Superior temporal gyrus (tissue), 1 donor: ENCODE measurements around the gene EFHC1.

Experiments used
- DNase-seq: peaks from one replicate; pipeline ENCODE4 v3.0.0-alpha.2; 2016; ENCODE audit errors: extremely low spot score

EFHC1 gene

DNA sequence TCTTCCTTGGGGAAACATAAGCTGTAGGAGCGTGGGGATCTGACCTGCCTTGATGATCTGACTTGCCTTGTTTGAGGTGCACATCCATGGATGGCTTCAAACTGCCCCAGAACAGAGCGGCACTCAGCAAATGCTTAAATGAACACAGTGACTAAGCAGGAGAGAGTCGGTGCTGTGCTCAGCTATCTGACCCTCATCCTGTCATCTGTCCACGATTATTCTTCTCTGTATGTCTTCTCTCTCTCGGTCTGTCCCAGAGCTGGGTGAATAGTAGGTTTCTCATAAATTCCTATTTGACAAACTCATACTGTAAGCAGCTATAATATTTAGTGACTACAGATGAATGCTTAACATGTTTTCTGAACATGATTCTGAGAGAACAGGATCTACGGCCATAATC lies 119.5 kb downstream of the EFHC1 start:
- DNase-seq, result no peak

DNA sequence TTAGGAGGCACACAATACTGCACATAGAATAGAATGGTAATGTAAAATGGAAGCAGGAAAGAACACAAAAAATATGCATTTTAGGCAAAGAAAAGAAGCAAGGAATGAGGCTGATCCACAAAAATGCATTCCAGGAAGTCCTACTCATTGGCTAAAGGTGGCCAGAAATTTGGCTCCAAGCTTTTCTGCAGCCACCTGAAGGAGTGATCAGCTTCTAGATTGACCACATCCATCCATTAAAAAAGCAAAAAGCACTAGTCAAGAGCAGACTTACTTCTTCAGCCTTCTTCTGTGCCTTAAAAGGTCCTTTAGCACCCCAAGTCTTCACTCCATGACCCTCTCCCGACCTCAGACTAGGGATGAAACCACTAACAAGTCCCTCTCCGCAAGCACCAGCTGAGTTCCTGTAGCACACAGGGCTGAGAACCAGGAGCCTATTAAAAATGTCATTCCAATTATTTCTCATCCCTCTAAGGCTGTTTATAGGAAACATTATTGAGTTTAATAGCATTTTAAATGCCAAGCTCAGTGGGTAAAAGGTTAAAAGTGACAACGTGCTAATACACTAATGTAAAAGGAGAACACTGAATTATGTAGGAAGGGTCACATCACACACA lies 120.3 kb downstream of the EFHC1 start:
- DNase-seq, result no peak

DNA sequence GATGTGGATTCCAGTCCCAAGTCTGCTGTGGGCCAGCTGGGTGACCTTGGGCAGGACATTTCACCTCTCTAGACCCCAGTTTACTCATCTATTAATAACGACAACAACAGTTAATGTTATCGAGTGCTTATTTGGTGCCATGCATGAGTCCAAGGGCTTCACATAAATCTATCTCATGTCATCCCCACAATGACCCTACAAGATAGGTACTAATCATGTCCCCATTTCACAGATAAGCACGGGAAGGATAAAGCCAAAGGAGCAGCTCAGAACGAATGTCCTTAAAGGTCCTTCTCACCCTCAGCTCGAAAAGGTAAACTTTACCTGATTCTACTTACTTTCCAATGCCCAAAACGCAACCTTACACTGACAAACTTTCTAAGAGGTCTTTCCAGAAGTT lies 121.0 kb downstream of the EFHC1 start:
- DNase-seq, result no peak

DNA sequence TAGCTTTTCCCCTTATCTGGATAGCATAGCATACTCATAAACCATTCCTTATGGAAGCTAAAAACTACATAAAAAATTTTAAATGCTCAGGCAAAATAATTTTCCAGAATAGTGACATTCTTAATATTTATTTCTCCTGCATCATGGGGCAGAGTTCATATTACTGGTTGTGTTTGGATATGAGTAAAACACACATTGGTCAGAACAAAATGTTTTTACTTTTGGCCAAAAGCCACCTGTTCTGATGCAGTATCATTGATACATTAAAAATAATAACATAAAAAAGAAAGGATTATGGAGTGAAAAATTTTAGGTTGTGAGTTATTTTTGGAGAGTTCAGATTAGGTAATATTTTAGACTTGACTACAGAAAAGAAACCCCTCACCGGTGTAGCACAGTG lies 123.1 kb downstream of the EFHC1 start:
- no peak for DNase-seq

DNA sequence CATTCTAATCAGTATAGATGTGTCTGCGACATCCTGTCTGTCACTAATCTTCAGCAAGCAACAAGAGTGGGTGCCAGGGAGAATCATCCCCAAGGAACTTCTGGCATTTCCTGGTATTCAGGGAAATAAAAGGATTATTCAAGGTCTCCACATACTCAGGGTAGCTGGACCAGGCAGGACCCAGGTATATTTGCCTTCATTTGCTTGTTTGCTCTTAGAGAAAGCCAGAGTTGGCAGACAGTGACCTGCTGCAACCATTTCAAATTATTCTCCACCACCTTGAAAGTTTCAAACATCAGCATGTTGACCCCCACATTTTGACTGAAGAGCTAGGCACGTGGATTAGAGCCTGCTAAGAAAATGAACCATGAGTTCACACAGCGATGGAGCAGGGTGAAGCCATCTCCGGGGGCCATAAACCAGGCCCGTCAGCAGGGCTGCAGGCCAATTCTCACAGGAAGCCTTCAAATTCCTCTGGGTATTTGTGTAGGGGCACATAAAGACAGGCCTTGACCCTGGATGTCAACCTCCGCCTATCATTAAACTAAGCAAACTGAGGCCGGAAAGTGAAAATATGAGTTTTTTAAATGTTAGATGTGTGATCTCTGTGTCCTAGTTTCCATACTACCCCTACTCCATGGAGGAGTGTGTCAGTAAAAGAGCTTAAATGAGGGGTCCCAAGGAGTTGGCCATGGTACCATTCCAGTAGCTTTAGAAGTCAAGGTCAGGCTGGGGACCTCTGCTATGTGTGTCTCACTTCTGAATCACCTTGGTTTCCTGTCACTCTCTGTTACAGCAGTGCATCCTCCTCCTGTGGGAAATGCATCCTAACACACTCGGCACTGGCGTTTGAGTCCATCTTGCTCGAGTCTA lies 123.8 kb downstream of the EFHC1 start:
- DNase-seq, result no peak

DNA sequence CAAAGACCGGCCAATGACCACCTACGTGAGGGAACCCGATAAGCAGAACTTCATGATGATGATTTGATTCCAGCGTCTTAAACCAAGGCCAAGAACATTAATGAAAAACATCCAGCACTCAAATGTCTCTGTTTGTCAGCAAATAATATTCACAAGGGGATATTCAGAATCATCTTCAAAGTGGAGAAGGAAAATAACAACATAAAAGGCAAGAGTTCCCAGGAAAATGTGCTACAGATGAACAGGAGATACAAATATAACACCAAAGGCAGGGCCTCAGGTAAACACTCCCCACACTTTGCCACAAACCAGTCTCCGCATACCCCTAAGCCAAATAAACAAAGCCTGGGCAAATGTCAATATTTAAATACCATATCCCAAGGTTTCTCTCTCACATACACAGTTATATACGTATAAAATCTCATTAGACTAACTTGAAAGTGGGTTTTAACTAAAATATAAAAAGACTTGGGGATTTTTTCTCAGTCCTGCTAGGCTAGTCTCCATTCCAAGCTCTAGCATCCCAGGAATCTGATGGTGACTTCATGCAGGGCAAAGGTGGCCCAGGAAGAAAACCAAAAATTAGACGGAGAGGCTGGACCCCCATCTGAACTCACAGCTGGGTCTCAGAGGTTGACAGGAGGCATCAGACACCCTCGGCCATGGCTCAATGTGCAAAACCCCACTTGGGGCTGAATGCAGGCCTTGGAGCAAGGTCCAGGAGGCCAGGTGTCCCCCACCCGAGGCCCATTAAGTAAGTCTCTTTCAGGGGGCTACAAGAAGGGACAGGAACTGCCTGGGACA lies 124.7 kb downstream of the EFHC1 start:
- DNase-seq, result no peak

DNA sequence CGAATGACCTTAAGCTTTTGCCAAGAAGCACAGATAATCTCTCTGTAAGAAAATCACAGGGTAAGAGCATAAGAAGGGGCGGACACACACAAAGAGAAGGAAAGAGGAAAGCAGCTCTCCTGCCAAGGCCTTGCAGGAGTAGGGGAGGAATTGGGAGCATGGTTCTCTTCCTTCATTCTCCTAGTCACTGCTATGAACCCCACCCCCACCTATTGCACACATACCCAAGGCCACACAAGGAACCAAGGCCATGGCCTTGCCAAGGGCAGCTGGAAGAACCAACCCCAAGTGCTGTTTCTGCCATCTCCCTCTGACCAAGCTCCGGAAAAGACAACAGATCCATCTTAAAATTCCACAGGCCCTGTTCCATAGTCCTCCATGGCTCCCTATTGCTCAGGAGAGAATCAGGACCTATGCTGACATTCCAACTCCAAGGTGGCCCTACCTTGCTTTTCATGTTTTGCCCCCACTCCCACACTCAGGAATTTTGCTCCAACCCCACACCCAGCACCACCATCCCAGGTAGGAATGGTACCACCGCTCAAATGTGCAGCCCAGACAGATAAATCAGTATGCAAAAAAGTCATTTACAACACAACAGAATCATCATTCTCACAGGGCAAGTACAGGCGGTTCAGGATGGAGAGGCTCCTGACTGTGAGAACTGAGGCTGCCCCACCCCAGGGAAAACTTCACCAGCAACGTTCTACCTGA lies 125.4 kb downstream of the EFHC1 start:
- DNase-seq, result no peak

DNA sequence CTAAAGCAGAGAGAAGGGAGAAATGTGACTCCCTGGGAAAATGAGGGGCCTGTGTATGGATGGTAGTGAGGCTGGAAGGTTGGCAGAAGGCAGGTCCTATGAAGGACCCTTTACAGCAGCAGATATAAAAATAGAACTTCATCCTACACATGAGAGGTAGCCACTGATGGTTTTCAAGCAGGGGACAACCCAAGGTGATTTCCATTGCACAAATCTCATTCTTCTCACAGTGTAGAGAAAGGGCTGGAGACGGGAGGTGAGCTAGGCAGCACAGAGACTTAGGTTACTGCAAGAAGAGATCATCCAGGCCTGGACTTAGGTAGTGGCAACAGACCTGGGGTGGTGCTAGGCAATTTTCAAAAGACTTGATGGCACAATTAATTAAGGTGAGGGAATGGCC lies 126.0 kb downstream of the EFHC1 start:
- no peak for DNase-seq

DNA sequence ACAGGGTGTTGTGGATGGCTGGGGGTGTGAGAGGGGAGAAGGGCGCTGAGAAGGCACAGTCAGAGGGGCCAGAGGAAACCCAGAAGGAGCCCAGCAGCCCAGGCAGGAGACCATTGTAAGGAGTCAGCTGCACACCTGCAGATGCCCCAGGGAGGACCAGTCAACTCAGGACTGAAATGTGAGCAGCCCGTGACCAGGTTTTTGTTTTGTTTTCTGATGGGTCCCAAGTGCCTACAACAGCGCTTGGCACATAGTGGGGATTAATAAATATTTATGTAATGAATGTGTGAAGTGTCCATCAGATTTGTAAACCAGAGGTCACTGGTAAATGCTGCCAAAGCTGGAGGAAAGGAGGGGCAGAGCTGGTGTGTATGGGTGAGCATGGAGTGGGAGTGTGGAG lies 126.5 kb downstream of the EFHC1 start:
- DNase-seq, result no peak

DNA sequence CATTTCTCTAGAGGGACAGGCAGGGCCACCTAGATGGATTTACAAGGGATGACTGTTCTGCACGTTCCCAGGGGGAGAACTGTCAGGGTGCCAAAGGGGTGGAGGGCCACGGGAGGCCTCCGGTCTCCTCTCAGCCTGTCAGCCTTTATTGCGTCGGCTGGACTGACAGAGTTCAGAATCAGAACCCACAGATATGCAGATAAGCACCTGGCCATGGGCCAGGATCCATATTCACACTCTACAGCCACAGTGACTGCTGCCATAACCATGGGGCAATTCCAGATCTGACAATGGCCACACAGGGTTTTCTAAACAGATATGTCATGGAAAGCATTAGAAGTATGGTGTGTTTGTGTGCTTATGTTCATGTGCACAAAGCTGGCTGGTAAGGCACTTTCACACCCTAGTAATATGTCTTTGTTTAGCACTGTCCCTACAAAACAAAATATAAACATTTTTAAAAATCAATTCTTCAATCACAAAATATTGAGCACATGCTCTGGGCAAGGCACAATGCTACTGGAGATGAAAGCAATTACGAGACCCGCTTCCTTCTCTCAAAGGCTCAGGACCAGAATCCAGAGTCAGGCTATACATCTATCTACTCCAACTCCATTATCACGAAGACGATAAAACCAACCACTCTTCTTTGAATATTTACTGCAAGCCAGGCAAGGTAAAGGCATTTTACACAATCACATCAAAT lies 127.7 kb downstream of the EFHC1 start:
- DNase-seq, result no peak

DNA sequence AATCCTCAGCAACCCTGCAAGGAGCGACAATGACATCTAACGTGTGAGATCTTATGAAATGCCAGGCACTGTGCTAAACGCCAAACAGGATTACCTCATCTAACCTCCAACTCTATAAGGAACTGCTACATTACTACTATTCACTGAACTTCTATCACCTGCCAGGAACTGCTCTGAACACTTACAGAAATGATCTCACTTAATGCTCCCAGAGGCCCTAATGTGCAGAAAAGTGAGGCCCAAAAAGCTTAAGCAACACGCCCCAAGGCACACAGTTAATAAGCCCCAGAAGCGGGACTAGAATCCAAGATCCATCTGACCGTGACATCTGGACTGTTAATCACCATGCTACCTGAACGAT lies 128.2 kb downstream of the EFHC1 start:
- DNase-seq, result no peak

DNA sequence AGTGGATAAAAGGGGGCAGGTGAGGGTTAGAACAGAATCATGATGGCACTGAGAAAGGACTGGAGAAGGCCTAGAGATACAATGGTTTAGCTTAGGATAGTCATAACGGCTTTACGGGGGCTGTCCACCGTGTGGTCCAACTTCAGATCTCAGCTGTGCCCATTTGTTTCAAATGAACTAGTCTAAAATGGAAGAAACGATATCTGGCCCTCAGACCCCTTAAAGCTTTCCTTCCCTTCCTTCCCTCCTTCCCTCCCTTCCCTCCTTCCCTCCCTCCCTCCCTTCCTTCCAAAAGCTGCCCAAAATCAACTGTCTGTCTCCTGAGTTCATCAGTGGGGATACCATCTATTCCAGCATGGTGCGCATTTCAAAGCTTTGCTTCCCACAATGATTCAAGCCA lies 128.9 kb downstream of the EFHC1 start:
- no peak for DNase-seq

DNA sequence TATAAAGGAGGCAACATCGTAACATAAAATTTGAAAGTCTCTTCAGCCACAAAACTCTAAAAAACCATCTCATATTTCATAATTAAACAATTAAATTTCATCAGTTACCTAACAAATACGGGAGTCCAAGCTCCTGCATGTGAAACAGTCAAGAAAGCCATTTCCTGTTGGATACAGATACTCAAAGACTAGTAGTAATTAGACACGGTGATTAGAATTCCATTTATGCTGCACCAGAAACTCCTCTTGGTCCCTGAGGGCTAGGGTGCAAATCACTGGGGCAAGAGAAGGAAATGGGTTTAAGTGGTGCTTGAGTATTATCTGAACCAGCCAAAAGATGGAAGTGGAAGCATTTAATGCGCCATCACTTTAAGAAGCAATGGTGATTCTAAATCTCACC lies 129.3 kb downstream of the EFHC1 start:
- no peak for DNase-seq

DNA sequence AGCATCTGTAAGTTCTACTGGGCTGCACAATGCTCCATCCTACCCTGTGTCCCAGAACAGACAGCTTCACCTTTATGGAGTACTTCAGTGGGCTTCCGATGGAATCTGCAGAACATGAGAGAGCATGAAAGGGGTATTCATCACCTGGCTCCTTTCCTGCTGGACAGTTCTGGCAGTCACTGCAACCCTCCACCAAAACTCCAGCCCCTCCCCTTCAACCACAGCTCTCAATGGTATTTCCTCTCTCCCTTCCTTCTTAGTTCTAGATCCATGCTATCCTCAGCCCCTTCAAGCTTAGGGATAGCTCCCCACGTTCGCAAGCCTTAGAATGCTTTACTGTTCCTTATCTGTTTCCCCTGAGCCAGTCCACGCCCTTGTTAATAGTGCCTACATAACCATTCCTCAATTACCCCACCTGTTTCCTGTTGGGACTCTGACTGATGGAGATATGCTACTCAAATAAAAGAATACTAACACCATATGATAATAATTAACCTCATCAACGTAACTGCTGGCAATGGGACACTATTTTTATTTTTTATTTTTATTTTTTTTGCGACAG lies 130.0 kb downstream of the EFHC1 start:
- no peak for DNase-seq

DNA sequence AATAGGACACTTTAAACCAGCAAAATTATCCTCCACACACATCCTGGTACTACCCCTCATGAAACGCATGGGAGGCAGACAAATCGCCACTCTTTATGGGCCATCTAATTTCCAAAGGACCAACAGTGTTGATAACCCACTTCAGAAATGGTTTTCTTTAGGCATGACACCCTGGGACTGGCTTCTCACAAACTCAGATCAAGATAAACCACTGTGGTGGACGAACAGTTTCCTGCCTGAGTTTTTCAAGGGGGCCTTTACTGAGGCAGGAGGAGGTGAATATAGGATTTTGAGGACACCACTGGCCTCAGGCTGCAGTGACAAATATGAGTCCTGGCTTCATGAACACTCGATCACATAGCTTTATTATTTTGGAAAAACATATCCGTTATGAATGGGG lies 130.7 kb downstream of the EFHC1 start:
- no peak for DNase-seq

DNA sequence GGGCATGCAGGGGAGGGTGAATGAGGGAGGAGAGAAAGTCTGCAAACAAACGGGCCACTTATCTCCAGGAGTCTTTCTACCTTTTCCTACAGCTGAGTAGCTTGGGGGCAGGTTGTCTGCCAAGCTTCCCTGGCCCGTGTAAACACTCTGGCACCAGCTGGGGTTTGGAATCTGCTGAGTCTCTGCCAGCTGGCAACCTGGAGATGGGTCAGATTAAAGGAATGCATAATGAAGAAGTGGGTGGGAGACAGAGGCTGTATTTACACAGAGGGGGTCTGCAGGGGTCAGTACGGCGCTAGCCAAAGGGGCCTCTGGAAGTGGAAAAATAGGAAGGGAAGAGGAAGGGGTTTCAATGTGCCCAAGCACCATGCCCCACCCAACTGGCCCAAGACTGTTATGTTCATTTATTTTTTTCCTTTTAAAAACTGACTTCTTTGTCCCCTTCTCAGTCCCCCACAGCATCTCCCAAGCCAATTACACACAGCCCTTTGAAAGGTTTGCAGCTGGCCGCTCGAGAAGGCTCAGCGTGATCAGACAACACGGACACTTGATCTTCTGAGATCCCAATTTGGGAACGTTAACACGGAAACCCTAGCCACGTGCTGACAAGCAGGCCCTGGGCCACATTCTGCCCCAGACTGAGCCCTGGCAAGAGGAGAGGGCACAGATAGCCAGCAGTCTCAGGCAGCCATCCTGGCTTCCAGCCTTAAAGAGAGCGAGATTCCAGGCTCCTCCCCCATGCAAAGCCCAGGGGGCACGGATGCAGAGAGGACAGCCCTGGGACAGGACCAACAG lies 131.5 kb downstream of the EFHC1 start:
- no peak for DNase-seq

DNA sequence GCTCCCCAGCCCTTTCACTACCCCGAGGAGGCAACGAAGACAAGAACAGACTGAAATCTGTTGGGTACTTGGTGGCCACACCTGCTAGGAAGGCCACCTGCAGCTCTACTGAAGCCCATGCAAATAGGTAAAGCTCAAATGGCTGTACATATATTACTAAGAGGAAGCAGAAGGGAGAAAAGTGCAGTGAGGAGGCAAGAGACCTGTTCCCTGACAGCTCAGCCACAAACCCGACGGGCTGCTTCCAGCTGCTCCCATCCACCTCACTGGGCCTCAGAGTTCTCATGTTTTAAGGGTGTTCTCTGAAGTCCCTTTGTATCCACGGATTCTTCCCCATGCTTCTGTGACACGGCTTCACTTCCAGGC lies 132.1 kb downstream of the EFHC1 start:
- no peak for DNase-seq

DNA sequence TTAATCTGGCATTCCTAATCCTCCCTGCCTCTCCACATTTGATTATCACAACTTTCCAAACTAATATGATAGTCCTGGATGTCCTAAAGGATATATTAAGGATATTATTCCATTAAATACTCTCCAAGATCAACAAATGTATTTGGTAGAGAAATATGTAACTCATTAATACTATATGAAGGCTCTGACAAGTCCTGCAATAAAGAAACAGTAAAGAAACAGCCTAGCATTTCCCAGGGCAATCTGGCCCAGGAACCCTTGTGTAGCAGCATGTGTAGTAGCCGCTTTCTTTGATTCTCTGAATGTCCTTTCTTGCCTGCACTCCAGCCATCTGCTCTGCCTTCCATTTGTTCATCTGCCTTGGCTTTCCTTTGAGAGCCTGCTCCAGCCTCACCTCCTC lies 133.0 kb downstream of the EFHC1 start:
- DNase-seq, result no peak

DNA sequence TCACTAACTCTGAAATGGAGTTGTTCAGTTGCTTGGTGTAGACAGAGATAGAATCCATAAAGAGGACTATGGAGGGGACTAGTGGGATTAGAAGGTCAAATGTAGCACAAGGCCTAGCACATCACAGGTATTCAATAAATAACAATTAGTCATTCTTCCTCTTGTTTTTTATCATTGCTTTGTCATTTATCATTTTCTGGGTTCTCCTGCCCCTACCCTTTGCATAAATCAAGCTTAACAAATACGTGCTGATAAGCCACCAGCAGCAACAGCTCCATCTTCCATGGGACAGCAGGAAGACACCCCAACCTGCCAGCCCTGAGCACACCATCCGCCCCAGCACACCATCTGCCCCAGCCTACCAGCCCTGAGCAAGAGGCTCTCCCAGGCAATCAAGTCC lies 133.6 kb downstream of the EFHC1 start:
- DNase-seq, result no peak

DNA sequence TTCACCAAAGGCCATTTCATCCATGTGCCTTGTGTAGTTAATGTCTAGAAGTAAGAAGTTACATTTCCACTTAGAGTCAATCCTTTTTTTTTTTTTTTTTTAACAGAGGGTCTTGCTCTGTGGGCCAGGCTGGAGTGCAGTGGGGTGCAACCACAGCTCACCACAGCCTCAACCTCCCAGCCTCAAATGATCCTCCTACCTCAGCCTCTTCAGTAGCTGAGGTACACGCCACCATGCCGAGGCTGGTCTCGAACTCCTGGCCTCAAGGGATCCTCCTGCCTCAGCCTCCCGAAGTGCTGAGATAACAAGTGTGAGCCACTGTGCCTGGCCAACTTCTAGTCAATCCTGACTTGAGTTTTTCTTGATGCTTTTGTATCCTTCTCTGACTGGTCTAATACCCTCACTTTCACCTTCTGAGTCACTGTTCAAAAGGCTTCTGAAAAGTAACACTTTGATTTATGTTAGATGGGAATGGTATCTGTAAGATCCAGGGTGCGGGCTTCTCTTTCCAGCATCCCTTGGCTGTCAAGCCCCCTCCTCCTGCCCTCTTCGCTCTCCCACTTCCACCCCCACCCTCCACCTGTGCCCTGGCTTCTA lies 134.6 kb downstream of the EFHC1 start:
- no peak for DNase-seq
